Esophagus squamous epithelium (tissue), 4 donors: Measurements from ENCODE around the gene NMRK1.

Experiments used
- CTCF ChIP-seq, 6 experiments: fragments of 450-650 bp in 4 of 6; fragments of 200-600 bp in 2 of 6; sonication (generic) in 2 of 6; IDR thresholded peaks; one replicate each; pipeline ENCODE4 v1.5.1; 2016 to 2019; ENCODE audit warnings: antibody characterized with exemption in 6 of 6, mild to moderate bottlenecking in 4 of 6, moderate library complexity in 4 of 6
- POLR2A ChIP-seq, 4 donors: fragments of 450-650 bp; IDR thresholded peaks; one replicate each; pipeline ENCODE4 v1.6.1; 2017; ENCODE audit warnings: antibody characterized with exemption in 4 of 4, mild to moderate bottlenecking in 4 of 4, moderate library complexity in 3 of 4

GRCh38 chr9:75084081-75084672 is 3.8 kb downstream of the NMRK1 start:
- TF ChIP-seq CTCF (IDR thresholded peaks at IDR 0.05): no peak
- no peak for TF ChIP-seq POLR2A (IDR thresholded peaks at IDR 0.05)
